Fibroblast of pulmonary artery (primary cell): ENCODE measurements around the gene DHRS1.
A peak's percentile ranks its signal among the peaks of the same experiment; 100 is the strongest.

Experiments used
- DNase-seq: peaks from one replicate; pipeline ENCODE4 v3.0.0-alpha.2; 2010; ENCODE audit warnings: low read depth
- H3K4me3 ChIP-seq: replicated peaks from 2 replicates; pipeline ENCODE4 v1.5.1; 2011; ENCODE audit warnings: low read depth, mild to moderate bottlenecking, control low read depth, low read length, moderate library complexity
- TF ChIP-seq, protein P1 (sequence below): IDR thresholded peaks from 2 replicates; pipeline ENCODE4 v1.5.1; 2011; ENCODE audit warnings: mild to moderate bottlenecking, control low read depth, low read length, inconsistent platforms; ENCODE audit errors: missing control alignments

Gene DHRS1

DNA sequence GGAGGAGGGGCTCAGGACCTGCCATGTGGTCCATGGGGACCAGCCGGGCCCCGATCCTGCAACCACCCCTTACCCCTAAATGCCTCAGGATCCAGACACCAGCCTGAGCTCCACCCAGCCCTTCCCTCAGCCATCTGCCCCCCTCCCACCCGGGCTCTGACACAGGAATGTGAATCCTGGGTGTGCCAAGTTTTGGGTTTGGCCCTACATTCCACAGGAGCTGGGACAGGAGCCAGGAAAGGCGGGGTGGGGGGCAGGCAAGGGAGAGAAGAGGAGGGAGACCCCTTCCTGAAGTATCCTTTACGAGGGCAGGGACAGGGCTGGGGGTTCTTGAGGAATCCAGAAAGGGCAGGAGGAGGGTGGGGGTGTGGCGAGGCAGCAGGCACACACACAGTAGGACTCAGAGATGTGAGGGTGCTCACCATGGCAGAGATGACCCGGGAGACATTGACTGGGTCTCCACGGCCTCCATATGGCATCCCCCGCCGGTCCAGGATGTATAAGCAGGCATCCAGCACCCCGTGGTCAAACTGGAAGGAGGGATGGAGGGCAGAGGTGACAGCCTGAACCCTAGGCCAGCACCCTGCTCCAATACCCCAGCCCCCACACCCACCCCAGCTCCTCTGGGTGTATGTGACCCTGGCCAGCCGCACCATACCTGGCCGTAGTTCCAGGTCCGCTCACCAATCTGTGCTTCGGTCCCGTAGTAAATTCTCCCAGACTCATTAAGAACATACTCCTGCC, 40.1 kb downstream of the DHRS1 start:
- no peak overlapping the region for H3K4me3 ChIP-seq
- DNase-seq = peak; percentile 49
- TF ChIP-seq, protein P1, sequence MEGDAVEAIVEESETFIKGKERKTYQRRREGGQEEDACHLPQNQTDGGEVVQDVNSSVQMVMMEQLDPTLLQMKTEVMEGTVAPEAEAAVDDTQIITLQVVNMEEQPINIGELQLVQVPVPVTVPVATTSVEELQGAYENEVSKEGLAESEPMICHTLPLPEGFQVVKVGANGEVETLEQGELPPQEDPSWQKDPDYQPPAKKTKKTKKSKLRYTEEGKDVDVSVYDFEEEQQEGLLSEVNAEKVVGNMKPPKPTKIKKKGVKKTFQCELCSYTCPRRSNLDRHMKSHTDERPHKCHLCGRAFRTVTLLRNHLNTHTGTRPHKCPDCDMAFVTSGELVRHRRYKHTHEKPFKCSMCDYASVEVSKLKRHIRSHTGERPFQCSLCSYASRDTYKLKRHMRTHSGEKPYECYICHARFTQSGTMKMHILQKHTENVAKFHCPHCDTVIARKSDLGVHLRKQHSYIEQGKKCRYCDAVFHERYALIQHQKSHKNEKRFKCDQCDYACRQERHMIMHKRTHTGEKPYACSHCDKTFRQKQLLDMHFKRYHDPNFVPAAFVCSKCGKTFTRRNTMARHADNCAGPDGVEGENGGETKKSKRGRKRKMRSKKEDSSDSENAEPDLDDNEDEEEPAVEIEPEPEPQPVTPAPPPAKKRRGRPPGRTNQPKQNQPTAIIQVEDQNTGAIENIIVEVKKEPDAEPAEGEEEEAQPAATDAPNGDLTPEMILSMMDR = no peak

DNA sequence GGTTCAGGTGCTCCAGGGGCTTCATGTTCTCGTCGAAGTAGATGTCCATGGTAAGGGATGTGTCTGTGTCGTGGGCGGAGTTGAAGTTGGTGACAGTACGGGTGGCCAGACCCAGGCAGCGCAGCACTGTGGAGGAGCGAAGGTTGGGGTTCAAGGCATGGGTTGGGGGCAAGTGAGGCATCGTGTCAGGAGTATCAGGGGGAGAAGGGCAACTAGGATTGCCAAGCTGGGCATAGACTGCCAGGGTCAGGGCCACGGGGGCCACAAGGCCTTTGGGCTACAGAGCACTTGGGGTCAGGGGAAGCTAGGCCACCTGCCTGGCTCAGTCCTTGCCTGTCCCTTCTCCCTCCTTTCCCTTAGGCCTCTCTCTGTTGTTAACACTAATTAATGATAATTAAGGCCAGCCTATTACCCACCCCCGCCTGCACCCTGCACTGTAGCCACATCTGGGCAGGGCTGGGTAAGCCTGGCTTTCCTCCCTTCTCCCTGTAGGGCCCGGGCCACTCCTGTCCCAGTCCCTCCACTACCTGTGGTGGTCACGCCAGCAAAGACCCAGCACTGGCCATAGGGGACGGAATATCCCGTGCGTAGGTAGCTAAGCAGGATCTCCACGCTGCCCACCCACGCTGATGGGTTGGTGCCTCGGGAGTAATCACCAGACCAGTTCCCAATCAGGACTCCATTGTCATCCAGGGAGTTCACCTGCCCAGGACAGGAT, 40.9 kb downstream of the DHRS1 start:
- TF ChIP-seq, protein P1 = no peak
- no peak overlapping the region for H3K4me3 ChIP-seq

DNA sequence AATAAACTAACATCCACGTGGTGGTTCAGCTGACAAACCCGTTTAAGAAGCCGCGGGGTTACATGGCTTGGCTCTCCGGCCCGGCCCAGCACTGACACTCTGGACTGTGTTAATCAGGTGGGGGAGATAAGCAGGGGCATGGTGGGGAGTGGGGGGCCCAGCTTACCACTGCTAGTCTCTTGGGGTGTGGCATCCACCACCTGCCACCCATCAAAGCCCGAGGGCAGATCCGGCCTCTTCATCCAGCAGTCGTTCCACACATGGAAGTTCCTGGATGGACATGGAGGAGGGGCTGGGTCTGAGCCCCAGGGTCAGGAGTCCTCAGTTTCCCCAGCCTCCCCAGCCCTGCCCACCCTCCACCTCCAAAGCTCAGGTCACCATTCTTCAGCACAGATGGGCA, 41.5 kb downstream of the DHRS1 start:
- DNase-seq = no peak

More for the DNA sequence above, 40.9 kb downstream of the DHRS1 start:
- DNase-seq = no peak

DNA sequence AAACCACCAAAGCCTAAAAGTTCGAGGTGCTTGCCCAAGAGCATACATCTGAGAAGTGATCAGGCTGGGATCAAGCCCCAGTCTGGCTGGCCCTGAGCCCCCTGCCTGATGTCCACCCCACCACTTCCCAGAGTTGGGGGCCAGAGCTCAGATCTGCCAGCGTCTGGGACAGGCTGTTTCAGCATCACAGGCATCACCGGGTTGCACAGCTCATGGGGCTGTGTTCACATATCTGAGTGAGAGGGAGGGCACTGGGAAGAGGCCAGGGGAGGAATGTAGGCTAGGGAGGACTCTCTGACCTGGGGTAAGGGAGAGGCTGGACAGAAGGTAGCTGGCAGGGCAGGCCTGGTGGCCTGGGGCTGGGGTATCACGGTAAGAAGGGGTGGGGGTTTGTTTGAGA, 42.6 kb downstream of the DHRS1 start:
- no peak for DNase-seq
- H3K4me3 ChIP-seq = no peak overlapping the region
- TF ChIP-seq, protein P1 = no peak

More for the DNA sequence above, 41.5 kb downstream of the DHRS1 start:
- no peak overlapping the region for H3K4me3 ChIP-seq
- TF ChIP-seq, protein P1 = no peak

DNA sequence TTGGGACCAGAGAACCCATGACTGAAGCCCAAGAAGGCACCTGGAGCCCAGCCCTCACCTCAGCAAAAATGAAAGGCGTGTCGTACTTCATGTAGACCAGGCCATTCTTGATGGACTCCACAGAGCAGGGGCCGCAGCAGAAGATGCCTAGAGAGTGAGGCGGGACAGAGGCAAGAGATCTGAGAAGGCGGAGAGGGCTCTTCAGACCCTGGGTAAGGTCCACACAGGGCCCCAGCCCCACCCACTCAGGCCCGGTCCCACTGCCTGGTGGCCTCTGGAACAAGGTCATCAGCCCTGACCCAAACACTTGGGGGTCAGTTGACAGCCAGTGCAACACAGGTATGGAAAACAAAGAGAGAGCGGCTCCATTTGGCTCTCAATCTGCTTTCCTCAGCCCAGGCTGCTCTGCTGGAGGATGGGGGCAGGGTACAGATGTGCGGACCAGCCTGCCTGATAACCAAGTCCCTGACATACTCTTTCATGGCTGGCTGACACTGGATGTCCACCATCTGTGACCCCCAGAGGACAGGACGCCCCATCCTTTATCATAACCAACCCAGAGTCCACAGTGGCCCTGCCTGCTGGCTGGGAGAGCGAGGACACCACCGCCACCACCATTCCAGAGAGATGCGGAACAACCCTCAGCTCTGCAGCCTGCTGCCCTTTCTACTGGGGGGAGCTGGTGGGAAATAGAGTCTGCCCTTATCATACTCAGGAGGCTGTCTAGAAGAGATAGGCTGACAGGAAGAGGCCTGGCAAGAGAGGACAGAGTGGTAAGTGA, 43.5 kb downstream of the DHRS1 start:
- no peak for DNase-seq
- TF ChIP-seq, protein P1 = no peak
- H3K4me3 ChIP-seq = no peak overlapping the region

DNA sequence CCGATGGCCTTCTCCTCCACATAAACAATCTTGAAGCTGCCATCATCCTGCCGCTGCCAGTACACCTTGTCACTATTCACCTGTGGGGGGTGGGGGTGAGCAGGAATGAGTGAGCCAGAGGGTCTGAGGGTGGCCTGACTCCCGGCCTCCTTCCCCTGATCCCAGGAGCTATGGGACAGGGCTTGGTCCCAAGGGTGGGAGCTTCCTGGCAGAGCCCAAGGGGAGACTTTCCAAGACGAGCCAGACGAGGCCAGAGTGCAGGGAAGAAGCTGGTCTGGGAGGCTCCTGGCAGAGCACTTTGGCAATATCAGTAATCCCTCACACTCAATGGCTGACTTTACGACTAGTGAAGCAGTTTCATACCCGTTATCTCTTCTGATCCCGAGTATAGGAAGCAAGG, 44.1 kb downstream of the DHRS1 start:
- no peak for DNase-seq
- TF ChIP-seq, protein P1 = no peak
- H3K4me3 ChIP-seq = no peak overlapping the region
